Left lung (tissue), 10 donors: ENCODE data around the gene SLC15A5. TPM values are rescaled to one million over a fixed set of nuclear protein-coding genes. Genes with fewer than 3 reads are reported as not detected.

Experiments used
- ATAC-seq: fragments of 200-7000 bp; cut with Tn5 transposase; one replicate; pipeline ENCODE4 v1.9.1; 2020; ENCODE audit warnings: moderate library complexity
- DNase-seq, 4 donors: peaks; one replicate each; pipeline ENCODE4 v3.0.0-alpha.2; 2013 to 2020
- H3K27ac ChIP-seq, 2 donors: fragments of 200-600 bp; sonication (generic) in 1 of 2; one replicate each; pipeline versions ENCODE4 v1.5.0 to v1.8.0; 2020 to 2021
- H3K27me3 ChIP-seq, 2 donors: fragments of 200-600 bp; sonication (generic) in 1 of 2; one replicate each; pipeline versions ENCODE4 v1.5.0 to v1.8.0; 2020 to 2021
- H3K36me3 ChIP-seq, 2 donors: fragments of 200-600 bp; sonication (generic) in 1 of 2; one replicate each; pipeline versions ENCODE4 v1.5.0 to v1.8.0; 2020 to 2021
- H3K4me1 ChIP-seq, 2 donors: fragments of 200-600 bp; one replicate each; pipeline ENCODE4 v1.8.0; 2021
- H3K4me3 ChIP-seq, 2 donors: fragments of 200-600 bp; sonication (generic) in 1 of 2; one replicate each; pipeline versions ENCODE4 v1.5.0 to v1.8.0; 2020 to 2021; ENCODE audit warnings: mild to moderate bottlenecking in 1 of 2
- H3K9me3 ChIP-seq, 2 donors: fragments of 200-600 bp; sonication (generic) in 1 of 2; one replicate each; pipeline versions ENCODE4 v1.5.0 to v1.8.0; 2020 to 2021
- intact Hi-C, 2 donors: fragments of 100-400 bp; cut with DNase I; formaldehyde crosslinking; loops; one replicate each; pipeline versions ENCODE4 v1.11.2 to v1.14.2; 2022
- polyA plus RNA-seq, 6 donors: library from polyadenylated mRNA; unstranded; fragments of 120-200 nt; gene quantifications; one replicate each; pipeline ENCODE4 v1.2.1, GENCODE V29; 2013; ENCODE audit not compliant: insufficient read length in 6 of 6
- total RNA-seq, 2 donors: library from RNA; stranded (reverse); fragmentation: NEBNext Ultra II Directional; extraction: Animal tissue kit (Norgen Biotek cat#: 25700); gene quantifications; one replicate each; pipeline ENCODE4 v1.2.1, GENCODE V29; 2021
- TF ChIP-seq, protein P1 (sequence below), 2 donors: fragments of 200-600 bp; sonication (generic) in 1 of 2; IDR thresholded peaks; one replicate each; pipeline versions ENCODE4 v1.5.0 to v1.8.0; 2021; ENCODE audit warnings: antibody characterized with exemption in 2 of 2
- donor health status: DM: no; HTN: yes; CAD: no.
- donor health status: DM: no; HTN: no; CAD: no.

Gene SLC15A5
- total and polyA plus RNA-seq, 8 donors: 0.07 TPM; not detected in 7

DNA sequence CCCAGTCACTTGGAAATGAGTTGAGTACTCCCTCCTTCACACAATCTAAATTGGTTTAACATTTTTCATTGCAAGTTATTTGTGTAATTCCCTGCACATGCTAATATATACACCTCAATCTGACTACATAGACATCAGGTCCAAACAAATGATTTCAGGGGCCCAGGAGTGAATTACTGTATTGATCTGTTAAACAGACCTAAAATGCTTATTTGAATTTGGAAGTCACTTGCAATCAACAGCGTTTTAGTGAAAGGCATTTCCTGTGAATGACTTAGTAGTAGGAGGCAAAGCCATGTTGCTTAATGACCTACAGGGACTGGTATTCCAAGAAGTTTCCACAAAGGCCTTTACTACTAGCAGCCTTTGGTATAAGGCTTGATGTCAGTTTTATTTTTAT lies 22.6 kb upstream of the SLC15A5 start:
- Histone ChIP-seq H3K27ac (no peak overlapping the region), H3K27me3 (no peaks in the 10 kb centered on the region), H3K9me3 (no peaks in the 10 kb centered on the region), H3K36me3 (no peaks in the 10 kb centered on the region), H3K4me1 (no peaks in the 10 kb centered on the region), H3K4me3 (no peak overlapping the region)
- DNase-seq: no peak
- ATAC-seq: no peak
- intact Hi-C loops: no loop called here
- TF ChIP-seq, protein P1, sequence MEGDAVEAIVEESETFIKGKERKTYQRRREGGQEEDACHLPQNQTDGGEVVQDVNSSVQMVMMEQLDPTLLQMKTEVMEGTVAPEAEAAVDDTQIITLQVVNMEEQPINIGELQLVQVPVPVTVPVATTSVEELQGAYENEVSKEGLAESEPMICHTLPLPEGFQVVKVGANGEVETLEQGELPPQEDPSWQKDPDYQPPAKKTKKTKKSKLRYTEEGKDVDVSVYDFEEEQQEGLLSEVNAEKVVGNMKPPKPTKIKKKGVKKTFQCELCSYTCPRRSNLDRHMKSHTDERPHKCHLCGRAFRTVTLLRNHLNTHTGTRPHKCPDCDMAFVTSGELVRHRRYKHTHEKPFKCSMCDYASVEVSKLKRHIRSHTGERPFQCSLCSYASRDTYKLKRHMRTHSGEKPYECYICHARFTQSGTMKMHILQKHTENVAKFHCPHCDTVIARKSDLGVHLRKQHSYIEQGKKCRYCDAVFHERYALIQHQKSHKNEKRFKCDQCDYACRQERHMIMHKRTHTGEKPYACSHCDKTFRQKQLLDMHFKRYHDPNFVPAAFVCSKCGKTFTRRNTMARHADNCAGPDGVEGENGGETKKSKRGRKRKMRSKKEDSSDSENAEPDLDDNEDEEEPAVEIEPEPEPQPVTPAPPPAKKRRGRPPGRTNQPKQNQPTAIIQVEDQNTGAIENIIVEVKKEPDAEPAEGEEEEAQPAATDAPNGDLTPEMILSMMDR (IDR thresholded peaks at IDR 0.05): no peak

DNA sequence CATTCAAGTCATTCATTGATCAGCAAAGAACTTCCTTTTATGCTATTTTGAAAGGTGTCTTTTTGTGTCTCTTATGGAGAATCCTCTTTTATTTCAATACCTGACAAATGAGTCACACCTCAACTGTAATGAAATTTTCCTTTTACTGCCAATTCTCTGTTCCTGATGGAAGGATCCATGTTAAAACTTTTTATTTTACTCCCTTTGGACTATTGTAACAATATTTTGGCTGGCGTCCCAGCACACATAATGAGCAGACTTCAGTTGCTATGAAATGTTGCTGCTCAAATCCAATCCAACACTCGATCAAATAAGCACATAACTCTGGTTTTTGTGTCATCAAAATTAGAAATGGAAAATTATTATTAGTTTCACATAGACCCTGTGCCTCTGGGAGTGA lies 21.9 kb upstream of the SLC15A5 start:
- H3K27ac ChIP-seq: no peak overlapping the region
- no peak overlapping the region for H3K4me3 ChIP-seq
- no peaks in the 10 kb centered on the region for H3K36me3 ChIP-seq
- TF ChIP-seq, protein P1 (IDR thresholded peaks at IDR 0.05): no peak
- intact Hi-C loops: no loop called here
- no peak for ATAC-seq
- DNase-seq: peak in 1 of 4 donors; percentile 3
- no peaks in the 10 kb centered on the region for H3K9me3 ChIP-seq
- H3K27me3 ChIP-seq: no peaks in the 10 kb centered on the region
- H3K4me1 ChIP-seq: no peaks in the 10 kb centered on the region

DNA sequence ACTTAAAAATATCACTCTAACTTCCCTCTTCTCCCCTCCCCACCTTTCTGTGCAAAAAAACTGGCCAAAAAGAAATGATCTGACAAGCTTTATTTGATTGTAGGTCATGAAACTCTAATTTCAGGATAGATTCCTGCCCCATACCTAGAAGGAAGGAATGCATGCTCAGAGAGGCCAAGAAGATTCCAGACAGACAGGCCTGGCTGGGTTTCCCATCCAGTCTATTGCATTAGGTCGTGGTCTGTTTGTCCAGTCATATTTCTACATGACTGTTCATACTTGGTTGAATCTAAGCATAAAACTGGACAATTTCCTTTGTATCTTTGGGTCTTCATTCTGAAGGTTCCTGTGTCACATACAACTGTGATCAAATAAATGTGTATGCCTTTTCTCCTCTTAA lies 20.0 kb upstream of the SLC15A5 start:
- ATAC-seq (no peak), DNase-seq (no peak)
- TF ChIP-seq, protein P1 (IDR thresholded peaks at IDR 0.05): no peak
- intact Hi-C loops: no loop called here
- H3K27me3 ChIP-seq: no peaks in the 10 kb centered on the region
- no peak overlapping the region for H3K27ac ChIP-seq
- no peak overlapping the region for H3K4me3 ChIP-seq
- H3K4me1 ChIP-seq: no peaks in the 10 kb centered on the region
- H3K36me3 ChIP-seq: no peaks in the 10 kb centered on the region
- H3K9me3 ChIP-seq: no peaks in the 10 kb centered on the region

DNA sequence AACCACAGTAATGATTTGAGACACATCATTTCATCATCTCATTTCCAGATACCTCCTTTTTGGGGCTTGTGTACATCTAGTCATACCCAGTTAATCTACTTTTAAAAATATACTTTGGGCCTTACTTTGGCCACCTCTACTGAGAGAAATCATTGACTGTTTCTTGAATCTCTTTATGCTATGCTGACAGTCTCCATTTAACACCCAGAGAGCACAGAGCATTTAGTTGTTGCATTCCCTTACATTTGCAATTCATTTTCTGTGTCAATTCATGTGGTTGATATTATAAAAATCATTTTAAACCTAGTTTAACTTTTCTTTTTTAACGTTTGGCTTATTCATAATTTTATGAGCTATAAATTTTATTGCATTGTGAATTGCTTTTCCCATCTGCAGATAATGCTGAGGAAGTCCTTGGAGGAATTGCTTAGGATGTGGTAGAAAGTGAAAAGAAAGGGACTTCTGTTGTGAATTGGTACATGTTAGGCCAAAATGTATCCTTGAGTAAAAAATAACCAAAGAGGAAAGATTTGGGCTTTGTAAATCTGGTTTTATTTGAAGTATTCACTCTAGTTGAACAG lies 17.0 kb upstream of the SLC15A5 start:
- Histone ChIP-seq H3K4me1 (no peaks in the 10 kb centered on the region), H3K9me3 (no peaks in the 10 kb centered on the region), H3K4me3 (no peak overlapping the region), H3K27me3 (no peaks in the 10 kb centered on the region), H3K27ac (no peak overlapping the region), H3K36me3 (no peaks in the 10 kb centered on the region)
- no peak for ATAC-seq
- intact Hi-C loops: no loop called here
- TF ChIP-seq, protein P1 (IDR thresholded peaks at IDR 0.05): no peak
- DNase-seq: no peak

DNA sequence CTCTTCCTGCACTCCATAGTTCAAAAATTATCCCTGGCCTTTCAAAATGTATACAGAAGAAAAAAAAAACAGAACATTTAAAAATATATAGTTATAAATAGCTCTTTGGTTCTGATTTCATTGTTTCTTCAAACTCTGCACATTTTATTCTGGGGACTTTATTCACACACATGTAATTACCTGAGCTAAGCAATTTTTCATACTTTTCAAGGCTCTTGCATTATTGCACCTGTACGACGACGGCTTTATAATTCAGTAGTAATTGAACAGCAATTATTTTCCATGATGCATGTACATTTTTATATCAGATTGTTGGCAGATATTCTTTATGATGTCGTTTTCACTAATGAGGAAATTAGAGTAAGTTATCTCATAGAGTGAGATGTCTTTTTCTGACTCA lies 13.5 kb upstream of the SLC15A5 start:
- DNase-seq (no peak), ATAC-seq (no peak)
- Histone ChIP-seq H3K4me1 (no peaks in the 10 kb centered on the region), H3K9me3 (no peaks in the 10 kb centered on the region), H3K4me3 (no peak overlapping the region), H3K27me3 (no peaks in the 10 kb centered on the region), H3K27ac (no peak overlapping the region), H3K36me3 (no peaks in the 10 kb centered on the region)
- TF ChIP-seq, protein P1 (IDR thresholded peaks at IDR 0.05): no peak
- intact Hi-C loops: no loop called here
